ENCODE data around the gene ANKRD33B.

Gene ANKRD33B

GRCh38 chr5:10652151-10652550, 88.3 kb downstream of the ANKRD33B start:
- DNase-seq (ENCODE audit: insufficient read length): no peak
- no peak for FAIRE-seq
- TF ChIP-seq POLR2AphosphoS5 (IDR thresholded peaks at IDR 0.05; ENCODE audit: low read depth, low read length) (no peak; the same call in 1 of the 2 replicates), TAF1 (IDR thresholded peaks at IDR 0.05; ENCODE audit: borderline replicate concordance, low read depth, low read length) (no peak), POLR2A (IDR thresholded peaks at IDR 0.05; ENCODE audit: low read depth, low read length) (no peak)

- TF ChIP-seq POLR2AphosphoS5 (IDR thresholded peaks at IDR 0.05; ENCODE audit: low read depth, low read length): no peak
- no peak for TF ChIP-seq TAF1 (IDR thresholded peaks at IDR 0.05; ENCODE audit: borderline replicate concordance, low read depth, low read length)
- TF ChIP-seq POLR2A (IDR thresholded peaks at IDR 0.05; ENCODE audit: low read depth, low read length): no peak
- no peak for DNase-seq (ENCODE audit: insufficient read length)
- FAIRE-seq: no peak
Observed at GRCh38 chr5:10652606-10653005, 88.7 kb downstream of the ANKRD33B start.

- no peak for FAIRE-seq
- no peak for DNase-seq (ENCODE audit: insufficient read length)
- TF ChIP-seq TAF1 (IDR thresholded peaks at IDR 0.05; ENCODE audit: borderline replicate concordance, low read depth, low read length) (no peak), POLR2AphosphoS5 (IDR thresholded peaks at IDR 0.05; ENCODE audit: low read depth, low read length) (no peak), POLR2A (IDR thresholded peaks at IDR 0.05; ENCODE audit: low read depth, low read length) (no peak)
Observed at GRCh38 chr5:10653043-10653442, 89.2 kb downstream of the ANKRD33B start.

GRCh38 chr5:10653751-10654400, 90.0 kb downstream of the ANKRD33B start:
- TF ChIP-seq TAF1 (IDR thresholded peaks at IDR 0.05; ENCODE audit: borderline replicate concordance, low read depth, low read length): no peak
- TF ChIP-seq POLR2A (IDR thresholded peaks at IDR 0.05; ENCODE audit: low read depth, low read length): no peak
- no peak for TF ChIP-seq POLR2AphosphoS5 (IDR thresholded peaks at IDR 0.05; ENCODE audit: low read depth, low read length)
- FAIRE-seq (no peak), DNase-seq (ENCODE audit: insufficient read length) (no peak)

- TF ChIP-seq POLR2AphosphoS5 (IDR thresholded peaks at IDR 0.05; ENCODE audit: low read depth, low read length) (no peak), TAF1 (IDR thresholded peaks at IDR 0.05; ENCODE audit: borderline replicate concordance, low read depth, low read length) (no peak), POLR2A (IDR thresholded peaks at IDR 0.05; ENCODE audit: low read depth, low read length) (no peak)
- FAIRE-seq (no peak), DNase-seq (ENCODE audit: insufficient read length) (no peak)
Observed at GRCh38 chr5:10654566-10654965, 90.7 kb downstream of the ANKRD33B start.

GRCh38 chr5:10655161-10655971, 91.5 kb downstream of the ANKRD33B start:
- DNase-seq (ENCODE audit: insufficient read length) (no peak), FAIRE-seq (no peak)
- TF ChIP-seq POLR2AphosphoS5 (IDR thresholded peaks at IDR 0.05; ENCODE audit: low read depth, low read length) (no peak; the same call in 1 of the 2 replicates), POLR2A (IDR thresholded peaks at IDR 0.05; ENCODE audit: low read depth, low read length) (no peak), TAF1 (IDR thresholded peaks at IDR 0.05; ENCODE audit: borderline replicate concordance, low read depth, low read length) (no peak)

GRCh38 chr5:10655972-10656830, 92.3 kb downstream of the ANKRD33B start:
- no peak for FAIRE-seq

GRCh38 chr5:10658265-10658664, 94.4 kb downstream of the ANKRD33B start:
- DNase-seq (ENCODE audit: insufficient read length) (no peak), FAIRE-seq (no peak)
- TF ChIP-seq TAF1 (IDR thresholded peaks at IDR 0.05; ENCODE audit: borderline replicate concordance, low read depth, low read length) (no peak), POLR2AphosphoS5 (IDR thresholded peaks at IDR 0.05; ENCODE audit: low read depth, low read length) (no peak; the same call in 1 of the 2 replicates), POLR2A (IDR thresholded peaks at IDR 0.05; ENCODE audit: low read depth, low read length) (no peak)

More at GRCh38 chr5:10655972-10656830, 92.3 kb downstream of the ANKRD33B start:
- 0 out of 2 replicates have a peak, but pooled peaks have one; percentile 29 for TF ChIP-seq POLR2AphosphoS5 (IDR thresholded peaks at IDR 0.05; ENCODE audit: low read depth, low read length)
- TF ChIP-seq POLR2A (IDR thresholded peaks at IDR 0.05; ENCODE audit: low read depth, low read length): no peak; the same call in 1 of the 2 replicates
- TF ChIP-seq TAF1 (IDR thresholded peaks at IDR 0.05; ENCODE audit: borderline replicate concordance, low read depth, low read length): no peak
- DNase-seq (ENCODE audit: insufficient read length): no peak

GRCh38 chr5:10660135-10660534, 96.3 kb downstream of the ANKRD33B start:
- no peak for TF ChIP-seq POLR2AphosphoS5 (IDR thresholded peaks at IDR 0.05; ENCODE audit: low read depth, low read length)
- TF ChIP-seq POLR2A (IDR thresholded peaks at IDR 0.05; ENCODE audit: low read depth, low read length): no peak
- no peak for TF ChIP-seq TAF1 (IDR thresholded peaks at IDR 0.05; ENCODE audit: borderline replicate concordance, low read depth, low read length)
- no peak for FAIRE-seq
- DNase-seq (ENCODE audit: insufficient read length): no peak

GRCh38 chr5:10660720-10661387, 97.0 kb downstream of the ANKRD33B start:
- FAIRE-seq: no peak
- no peak for DNase-seq (ENCODE audit: insufficient read length)
- TF ChIP-seq TAF1 (IDR thresholded peaks at IDR 0.05; ENCODE audit: borderline replicate concordance, low read depth, low read length) (no peak), POLR2AphosphoS5 (IDR thresholded peaks at IDR 0.05; ENCODE audit: low read depth, low read length) (no peak), POLR2A (IDR thresholded peaks at IDR 0.05; ENCODE audit: low read depth, low read length) (no peak)
